Smooth muscle cell (in vitro differentiated cells): ENCODE measurements around the gene FOXP2. TPM values are rescaled to one million over a fixed set of nuclear protein-coding genes. Genes with fewer than 3 reads are reported as not detected.

Experiments used
- DNase-seq: peaks from one replicate; lab custom pipeline; 2025; ENCODE audit not compliant: unreplicated experiment; lab: John Stamatoyannopoulos, UW
- H2AFZ ChIP-seq: fragments of 200-600 bp; sonication (generic); 2 replicates; pipeline ENCODE4 v1.6.0; 2016; ENCODE audit warnings: antibody characterized with exemption, low read depth, mild to moderate bottlenecking
- H3F3A ChIP-seq: fragments of 200-600 bp; sonication (generic); 2 replicates; pipeline ENCODE4 v1.6.0; 2017; ENCODE audit warnings: antibody characterized with exemption, low read depth
- H3K27ac ChIP-seq: fragments of 200-600 bp; sonication (generic); 2 replicates; pipeline ENCODE4 v1.5.1; 2016; ENCODE audit warnings: low read depth, mild to moderate bottlenecking
- H3K27me3 ChIP-seq: fragments of 200-600 bp; sonication (generic); 2 replicates; pipeline ENCODE4 v1.6.1; 2016; ENCODE audit warnings: low read depth, mild to moderate bottlenecking
- H3K36me3 ChIP-seq: fragments of 200-600 bp; sonication (generic); 2 replicates; pipeline ENCODE4 v1.5.1; 2016; ENCODE audit warnings: low read depth
- H3K4me1 ChIP-seq: fragments of 200-600 bp; sonication (generic); 2 replicates; pipeline ENCODE4 v1.5.1; 2016; ENCODE audit warnings: low read depth
- H3K4me2 ChIP-seq: fragments of 200-600 bp; sonication (generic); 2 replicates; pipeline ENCODE4 v1.6.0; 2016; ENCODE audit warnings: mild to moderate bottlenecking
- H3K4me3 ChIP-seq: fragments of 200-600 bp; sonication (generic); 2 replicates; pipeline ENCODE4 v1.5.1; 2016; ENCODE audit warnings: mild to moderate bottlenecking
- H3K79me2 ChIP-seq: fragments of 200-600 bp; sonication (generic); 2 replicates; pipeline ENCODE4 v1.6.0; 2016; ENCODE audit warnings: low read depth, mild to moderate bottlenecking
- H3K9ac ChIP-seq: fragments of 200-600 bp; sonication (generic); 2 replicates; pipeline ENCODE4 v1.6.0; 2016; ENCODE audit warnings: low read depth
- H3K9me3 ChIP-seq: fragments of 200-600 bp; sonication (generic); replicated peaks from 2 replicates; pipeline ENCODE4 v1.5.1; 2016; ENCODE audit warnings: low read depth
- H4K20me1 ChIP-seq: fragments of 200-600 bp; sonication (generic); 2 replicates; pipeline ENCODE4 v1.6.0; 2016; ENCODE audit warnings: low read depth
- CTCF ChIP-seq: fragments of 200-600 bp; sonication (generic); IDR thresholded peaks from 2 replicates; pipeline ENCODE4 v1.5.1; 2017; ENCODE audit warnings: borderline replicate concordance, mild to moderate bottlenecking, antibody characterized with exemption; ENCODE audit not compliant: insufficient read depth, poor library complexity, severe bottlenecking
- WGBS: methylation state at CpG from one replicate; pipeline ENCODE4 v1.1.7; 2016; ENCODE audit warnings: low lambda C conversion rate; 5-methylcytosine and 5-hydroxymethylcytosine counted together
- polyA plus RNA-seq: library from polyadenylated mRNA; unstranded; fragments of >200 nt; fragmentation: Nextera tagmentation; extraction: Ambion mirVana; gene quantifications from 2 replicates; pipeline ENCODE4 v1.2.1, GENCODE V29; 2016
- total RNA-seq: library from RNA; depleted of rRNA; stranded (reverse); fragments of >200 nt; gene quantifications from 2 replicates; pipeline ENCODE4 v1.2.3, GENCODE V29; 2014

The FOXP2 gene
- total RNA-seq = 0.63 and 1.1 TPM in 2 replicates
- 0.86 and 0.97 TPM in 2 replicates for polyA plus RNA-seq

DNA sequence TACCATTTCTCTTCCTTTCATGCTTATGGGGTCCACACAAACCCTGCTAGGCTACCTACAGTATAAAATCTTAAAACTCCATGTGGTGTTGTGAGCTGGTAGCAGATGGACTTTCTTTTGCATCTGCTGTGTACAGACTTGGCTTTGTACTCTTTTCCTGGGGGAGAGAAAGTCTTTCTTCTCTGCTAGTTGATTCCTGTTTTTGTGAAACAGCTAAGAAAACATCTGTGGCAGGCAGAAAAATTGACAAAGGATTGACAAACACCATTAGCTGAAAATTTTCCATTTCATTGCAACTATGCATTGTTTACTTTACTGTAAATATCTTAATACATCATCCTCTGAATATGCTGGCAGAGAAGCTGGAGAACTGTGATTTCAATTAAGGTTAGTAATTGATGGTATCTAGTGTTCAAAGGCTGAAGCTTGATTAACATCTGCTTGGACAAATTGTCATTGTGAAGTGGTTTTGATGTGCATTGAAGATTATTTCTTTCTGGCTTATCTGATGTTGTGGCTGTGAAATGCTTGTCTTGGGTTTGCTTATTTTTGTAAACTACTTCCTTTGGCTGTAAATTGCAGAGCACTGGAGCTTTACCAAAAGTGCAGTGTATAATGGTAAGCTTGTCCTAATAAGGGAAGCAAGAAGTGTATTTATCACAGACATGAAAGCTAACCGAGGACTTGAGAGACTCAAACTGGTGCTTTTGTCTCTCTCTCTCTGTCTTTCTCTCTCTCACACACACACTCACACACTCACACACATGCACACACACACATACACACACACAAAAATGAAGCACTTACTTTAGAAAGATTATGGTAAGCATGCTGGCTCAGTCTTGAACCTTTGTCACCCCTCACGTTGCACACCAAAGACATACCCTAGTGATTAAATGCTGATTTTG is at the start of gene FOXP2:
Gene FOXP2, plus strand, starts transcription at position 660 of the 908 bp plus-strand sequence. CDS start 11,697 bp downstream, outside the sequence.
- 7% methylated on average over 2 of the region's 2 CpGs for WGBS
- peak within 1 kb of the TSS; percentile 49 for H3K4me3 ChIP-seq

DNA sequence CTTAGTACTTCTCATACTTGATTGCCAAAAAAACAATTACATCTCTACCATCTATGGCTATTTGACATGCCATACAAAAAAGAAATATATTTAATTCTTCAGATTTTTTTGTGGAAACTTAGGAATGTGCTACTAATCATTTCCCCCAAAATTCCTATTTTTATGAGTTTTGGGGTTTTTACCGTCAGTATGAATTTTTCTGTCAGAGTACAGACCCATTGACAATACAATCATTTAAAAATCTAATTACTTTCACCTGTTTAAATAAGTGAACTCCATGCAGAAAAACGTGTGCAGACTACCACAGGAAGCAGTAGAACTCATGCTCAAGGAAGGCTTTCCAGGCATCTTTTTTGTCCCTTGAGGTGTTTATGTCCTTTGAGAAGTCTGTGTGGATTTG is 48.8 kb upstream of the FOXP2 start:
- Histone ChIP-seq H4K20me1 (no peaks in the 10 kb centered on the region), H3K79me2 (no peaks in the 10 kb centered on the region), H3K27me3 (no peaks in the 10 kb centered on the region), H2AFZ (no peak overlapping the region), H3K4me3 (no peak overlapping the region), H3K27ac (no peak overlapping the region), H3K36me3 (no peaks in the 10 kb centered on the region), H3K4me1 (no peaks in the 10 kb centered on the region), H3F3A (no peaks in the 10 kb centered on the region), H3K4me2 (no peak overlapping the region), H3K9me3 (no peaks in the 10 kb centered on the region), H3K9ac (no peak overlapping the region)
- no peak for TF ChIP-seq CTCF
- WGBS = 64% methylated on average over 2 of the region's 2 CpGs
- DNase-seq = no peak

More for the DNA sequence above, at the start of gene FOXP2:
- Histone ChIP-seq H3K4me2 (peak within 1 kb of the TSS; percentile 84), H3K27me3 (no peaks in the 10 kb centered on the region), H2AFZ (peak within 1 kb of the TSS; percentile 86), H3K36me3 (no peaks in the 10 kb centered on the region), H4K20me1 (no peaks in the 10 kb centered on the region), H3F3A (no peaks in the 10 kb centered on the region), H3K9ac (no peak within 1 kb of the TSS), H3K9me3 (no peaks in the 10 kb centered on the region), H3K4me1 (peaks cover 5% of the 10 kb centered on the region), H3K27ac (no peak within 1 kb of the TSS), H3K79me2 (no peaks in the 10 kb centered on the region)
- TF ChIP-seq CTCF = no peak
- no peak for DNase-seq

- H3K4me3 ChIP-seq = no peak overlapping the region
Measured at GRCh38 chr7:114368492-114368891, 46.1 kb upstream of the FOXP2 start.

More at GRCh38 chr7:114368492-114368891, 46.1 kb upstream of the FOXP2 start:
- Histone ChIP-seq H3K9me3 (no peaks in the 10 kb centered on the region), H2AFZ (no peak overlapping the region), H3K4me1 (no peaks in the 10 kb centered on the region), H3K27ac (no peak overlapping the region), H4K20me1 (no peaks in the 10 kb centered on the region), H3K27me3 (no peaks in the 10 kb centered on the region), H3K9ac (no peak overlapping the region), H3K79me2 (no peaks in the 10 kb centered on the region), H3K4me2 (no peak overlapping the region), H3F3A (no peaks in the 10 kb centered on the region), H3K36me3 (no peaks in the 10 kb centered on the region)
- no peak for TF ChIP-seq CTCF
- WGBS = 82% methylated on average over 2 of the region's 2 CpGs
- DNase-seq = no peak
